Neural progenitor cell (in vitro differentiated cells): ENCODE measurements around the gene MAN2C1.

Experiments used
- EZH2 ChIP-seq: fragments of 200-600 bp; sonication (generic); IDR thresholded peaks from 2 replicates; pipeline ENCODE4 v1.6.1; 2017; ENCODE audit warnings: antibody characterized with exemption, mild to moderate bottlenecking, moderate library complexity
- EZH2phosphoT487 ChIP-seq: fragments of 200-600 bp; sonication (generic); IDR thresholded peaks from 2 replicates; pipeline ENCODE4 v1.6.1; 2017; ENCODE audit warnings: antibody characterized with exemption
- TF ChIP-seq, protein P1 (sequence below): fragments of 200-600 bp; sonication (generic); IDR thresholded peaks from 2 replicates; pipeline ENCODE4 v1.5.1; 2017; ENCODE audit warnings: antibody characterized with exemption, mild to moderate bottlenecking

DNA sequence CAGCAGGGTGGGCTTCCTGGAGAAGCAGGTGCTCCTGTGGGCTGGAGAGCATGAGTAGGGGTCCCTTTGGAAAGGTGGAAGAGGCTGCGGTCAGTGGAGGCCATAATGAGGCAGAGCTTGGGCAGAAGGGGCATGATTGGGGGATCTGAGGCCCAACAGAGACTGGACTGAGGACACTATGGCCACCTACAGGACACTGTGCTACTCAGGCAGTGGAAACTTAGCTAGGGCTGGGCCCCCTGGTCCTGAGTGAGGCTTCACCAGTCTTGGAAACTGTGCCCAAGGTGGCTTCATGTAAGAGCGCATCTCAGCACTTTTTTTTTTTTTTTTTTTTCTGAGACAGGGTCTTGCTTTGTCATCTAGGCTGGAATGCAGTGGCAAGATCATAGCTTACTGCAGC, 38.8 kb downstream of the MAN2C1 start:
- TF ChIP-seq, protein P1, sequence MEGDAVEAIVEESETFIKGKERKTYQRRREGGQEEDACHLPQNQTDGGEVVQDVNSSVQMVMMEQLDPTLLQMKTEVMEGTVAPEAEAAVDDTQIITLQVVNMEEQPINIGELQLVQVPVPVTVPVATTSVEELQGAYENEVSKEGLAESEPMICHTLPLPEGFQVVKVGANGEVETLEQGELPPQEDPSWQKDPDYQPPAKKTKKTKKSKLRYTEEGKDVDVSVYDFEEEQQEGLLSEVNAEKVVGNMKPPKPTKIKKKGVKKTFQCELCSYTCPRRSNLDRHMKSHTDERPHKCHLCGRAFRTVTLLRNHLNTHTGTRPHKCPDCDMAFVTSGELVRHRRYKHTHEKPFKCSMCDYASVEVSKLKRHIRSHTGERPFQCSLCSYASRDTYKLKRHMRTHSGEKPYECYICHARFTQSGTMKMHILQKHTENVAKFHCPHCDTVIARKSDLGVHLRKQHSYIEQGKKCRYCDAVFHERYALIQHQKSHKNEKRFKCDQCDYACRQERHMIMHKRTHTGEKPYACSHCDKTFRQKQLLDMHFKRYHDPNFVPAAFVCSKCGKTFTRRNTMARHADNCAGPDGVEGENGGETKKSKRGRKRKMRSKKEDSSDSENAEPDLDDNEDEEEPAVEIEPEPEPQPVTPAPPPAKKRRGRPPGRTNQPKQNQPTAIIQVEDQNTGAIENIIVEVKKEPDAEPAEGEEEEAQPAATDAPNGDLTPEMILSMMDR, result no peak
- TF ChIP-seq EZH2 (no peak), EZH2phosphoT487 (no peak)
